Keratinocyte (primary cell): ENCODE results near the gene DPF3. TPM values are rescaled to one million over a fixed set of nuclear protein-coding genes. Genes with fewer than 3 reads are reported as not detected.

Experiments
- DNase-seq: peaks from one replicate; pipeline ENCODE4 v3.0.0-alpha.2; 2011; ENCODE audit warnings: low read depth, missing footprints, low spot score
- FAIRE-seq: peaks from 2 replicates; lab custom pipeline; 2011; peaks lifted over from hg19 to GRCh38; lab: Jason Lieb, UNC
- H2AFZ ChIP-seq: 2 replicates; pipeline ENCODE4 v1.6.0; 2012; ENCODE audit warnings: low read length, control low read depth, inconsistent platforms; ENCODE audit not compliant: control insufficient read depth
- H3K27ac ChIP-seq: 2 replicates; pipeline ENCODE4 v1.5.1; 2011; ENCODE audit warnings: low read length; ENCODE audit not compliant: control insufficient read depth, insufficient read depth
- H3K27me3 ChIP-seq: 3 replicates; pipeline ENCODE4 v1.6.0; 2011; ENCODE audit warnings: low read length; ENCODE audit not compliant: control insufficient read depth, insufficient read depth; ENCODE audit errors: extremely low read depth
- H3K36me3 ChIP-seq, 2 experiments: 2 replicates in 1 of 2; 3 replicates in 1 of 2; pipeline ENCODE4 v1.5.1; 2011; ENCODE audit warnings: low read length in 2 of 2, mild to moderate bottlenecking in 1 of 2; ENCODE audit not compliant: control insufficient read depth in 2 of 2, insufficient read depth in 2 of 2; ENCODE audit errors: extremely low read depth in 1 of 2
- H3K4me1 ChIP-seq: 3 replicates; pipeline ENCODE4 v1.5.1; 2011; ENCODE audit warnings: low read length; ENCODE audit not compliant: control insufficient read depth, insufficient read depth; ENCODE audit errors: extremely low read depth
- H3K4me2 ChIP-seq: 3 replicates; pipeline ENCODE4 v1.6.0; 2011; ENCODE audit warnings: low read depth, low read length; ENCODE audit not compliant: control insufficient read depth, insufficient read depth; ENCODE audit errors: extremely low read depth
- H3K4me3 ChIP-seq, 3 experiments: fragments of 200-600 bp in 1 of 3; sonication (generic) in 1 of 3; 2 replicates in 2 of 3; 3 replicates in 1 of 3; pipeline ENCODE4 v1.5.1; 2011 to 2016; ENCODE audit warnings: low read length in 3 of 3, mild to moderate bottlenecking in 3 of 3, control low read depth in 2 of 3, inconsistent platforms in 1 of 3, low read depth in 1 of 3, mixed read lengths in 1 of 3, mixed run types in 1 of 3, moderate library complexity in 1 of 3; ENCODE audit not compliant: control insufficient read depth in 2 of 3, insufficient read depth in 2 of 3; ENCODE audit errors: extremely low read depth in 1 of 3
- H3K79me2 ChIP-seq: 2 replicates; pipeline ENCODE4 v1.6.0; 2012; ENCODE audit warnings: low read length; ENCODE audit not compliant: control insufficient read depth, insufficient read depth
- H3K9ac ChIP-seq: 3 replicates; pipeline ENCODE4 v1.6.0; 2011; ENCODE audit warnings: low read length; ENCODE audit not compliant: control insufficient read depth, insufficient read depth; ENCODE audit errors: extremely low read depth
- H3K9me1 ChIP-seq: 3 replicates; pipeline ENCODE4 v1.6.0; 2011; ENCODE audit warnings: low read length; ENCODE audit not compliant: control insufficient read depth, insufficient read depth; ENCODE audit errors: extremely low read depth
- H3K9me3 ChIP-seq: 2 replicates; pipeline ENCODE4 v1.5.1; 2012; ENCODE audit warnings: low read depth, low read length; ENCODE audit not compliant: control insufficient read depth
- H4K20me1 ChIP-seq: 3 replicates; pipeline ENCODE4 v1.6.0; 2011; ENCODE audit warnings: low read length; ENCODE audit not compliant: control insufficient read depth, insufficient read depth; ENCODE audit errors: extremely low read depth
- EZH2 ChIP-seq: IDR thresholded peaks from one replicate; pipeline ENCODE4 v1.6.1; 2012; ENCODE audit warnings: inconsistent platforms, mild to moderate bottlenecking, low read length, moderate library complexity
- dilution Hi-C: fragments of 300-500 bp; cut with MboI; formaldehyde crosslinking; loops from one replicate; pipeline ENCODE4 v1.7.0; 2020; ENCODE audit warnings: low sequenced_read_pairs; ENCODE audit not compliant: extremely low pct_ligation_motif_present
- polyA plus RNA-seq, 5 experiments: library from polyadenylated mRNA; depleted of rRNA in 3 of 5; stranded (reverse) in 3 of 5; stranded (forward) in 1 of 5; unstranded in 1 of 5; fragments of >200 nt; gene quantifications; 1 replicate in 1 of 5; 2 replicates in 3 of 5; 3 replicates in 1 of 5; pipeline versions ENCODE4 v1.2.1 to v1.2.3, GENCODE V29; 2011 to 2012; ENCODE audit warnings: missing spikeins in 2 of 5, low read depth in 1 of 5, low replicate concordance in 1 of 5
- TF ChIP-seq, protein P1 (sequence below), 3 experiments: IDR thresholded peaks in 1 of 3; conservative IDR thresholded peaks in 1 of 3; optimal IDR thresholded peaks in 1 of 3; 2 replicates in 2 of 3; 3 replicates in 1 of 3; pipeline versions ENCODE3 to v1.5.1; 2011; ENCODE audit warnings: low read length in 3 of 3, mild to moderate bottlenecking in 3 of 3, moderate library complexity in 2 of 3, control low read depth in 1 of 3, inconsistent platforms in 1 of 3; ENCODE audit not compliant: insufficient read depth in 2 of 3; ENCODE audit errors: extremely low read depth in 1 of 3

The DPF3 gene
- polyA plus RNA-seq, 1 donor (not counting 4 experiments of a cell fraction or from before 2014, with no cell fraction given): 1.1 TPM

DNA sequence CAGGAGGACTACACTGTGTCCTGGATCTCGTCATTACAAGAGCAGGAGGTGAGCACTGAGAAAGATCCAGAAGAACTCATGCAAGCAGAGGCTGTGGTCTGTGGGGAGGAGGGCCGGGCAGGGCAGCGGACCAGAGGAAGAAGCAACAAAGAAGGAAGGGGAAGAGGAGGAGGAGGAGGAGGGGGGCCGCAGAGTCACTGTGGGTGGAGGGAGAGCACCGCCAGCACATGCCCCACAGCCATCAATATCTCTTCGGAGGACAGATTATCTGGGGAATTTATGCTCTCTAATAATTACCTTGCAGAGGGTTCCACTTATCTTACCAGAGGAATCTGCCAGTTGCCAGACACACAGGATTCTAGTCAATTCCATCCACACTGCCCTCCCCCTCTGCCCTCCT lies 105.6 kb downstream of the DPF3 start:
- peaks cover 11% of the 10 kb centered on the region for H3K27me3 ChIP-seq
- H3K4me2 ChIP-seq: no peak overlapping the region
- dilution Hi-C loops: no loop called here
- no peak overlapping the region for H2AFZ ChIP-seq
- no peaks in the 10 kb centered on the region for H3K4me1 ChIP-seq
- no peaks in the 10 kb centered on the region for H3K79me2 ChIP-seq
- TF ChIP-seq, protein P1, sequence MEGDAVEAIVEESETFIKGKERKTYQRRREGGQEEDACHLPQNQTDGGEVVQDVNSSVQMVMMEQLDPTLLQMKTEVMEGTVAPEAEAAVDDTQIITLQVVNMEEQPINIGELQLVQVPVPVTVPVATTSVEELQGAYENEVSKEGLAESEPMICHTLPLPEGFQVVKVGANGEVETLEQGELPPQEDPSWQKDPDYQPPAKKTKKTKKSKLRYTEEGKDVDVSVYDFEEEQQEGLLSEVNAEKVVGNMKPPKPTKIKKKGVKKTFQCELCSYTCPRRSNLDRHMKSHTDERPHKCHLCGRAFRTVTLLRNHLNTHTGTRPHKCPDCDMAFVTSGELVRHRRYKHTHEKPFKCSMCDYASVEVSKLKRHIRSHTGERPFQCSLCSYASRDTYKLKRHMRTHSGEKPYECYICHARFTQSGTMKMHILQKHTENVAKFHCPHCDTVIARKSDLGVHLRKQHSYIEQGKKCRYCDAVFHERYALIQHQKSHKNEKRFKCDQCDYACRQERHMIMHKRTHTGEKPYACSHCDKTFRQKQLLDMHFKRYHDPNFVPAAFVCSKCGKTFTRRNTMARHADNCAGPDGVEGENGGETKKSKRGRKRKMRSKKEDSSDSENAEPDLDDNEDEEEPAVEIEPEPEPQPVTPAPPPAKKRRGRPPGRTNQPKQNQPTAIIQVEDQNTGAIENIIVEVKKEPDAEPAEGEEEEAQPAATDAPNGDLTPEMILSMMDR (optimal IDR thresholded peaks at IDR 0.05 in 1 of 3, IDR thresholded peaks at IDR 0.05 in 1 of 3, conservative IDR thresholded peaks at IDR 0.05 in 1 of 3; ENCODE audit: extremely low read depth in 1 of 3, insufficient read depth in 2 of 3, low read length in 3 of 3): no peak
- TF ChIP-seq EZH2: no peak
- H3K9me1 ChIP-seq: no peaks in the 10 kb centered on the region
- DNase-seq: no peak
- FAIRE-seq: no peak
- no peak overlapping the region for H3K27ac ChIP-seq
- H3K9me3 ChIP-seq: no peaks in the 10 kb centered on the region
- no peaks in the 10 kb centered on the region for H4K20me1 ChIP-seq
- H3K4me3 ChIP-seq: no peak overlapping the region
- H3K36me3 ChIP-seq: no peaks in the 10 kb centered on the region
- no peak overlapping the region for H3K9ac ChIP-seq

DNA sequence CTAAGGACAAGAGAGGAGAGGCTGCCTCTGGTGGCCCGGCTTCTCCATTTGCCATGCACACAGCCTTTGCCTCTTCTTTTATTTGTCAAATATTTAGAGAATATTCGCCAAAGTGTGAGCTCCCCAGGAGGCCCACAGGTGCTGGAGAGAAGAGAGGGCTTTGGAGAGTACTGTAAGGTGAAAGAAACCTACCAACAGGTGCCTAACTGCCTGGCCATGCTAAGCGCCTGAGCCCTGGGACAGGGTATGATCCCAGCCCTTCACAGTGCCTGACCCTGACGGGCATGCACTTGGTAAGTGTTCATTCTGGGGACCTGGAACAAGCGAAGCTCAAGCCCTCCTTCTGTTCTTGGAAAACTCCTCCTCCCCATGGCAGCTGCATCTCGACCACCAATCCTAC lies 106.1 kb downstream of the DPF3 start:
- FAIRE-seq: no peak
- H3K9me1 ChIP-seq: no peaks in the 10 kb centered on the region
- no peaks in the 10 kb centered on the region for H3K79me2 ChIP-seq
- no peaks in the 10 kb centered on the region for H3K4me1 ChIP-seq
- peaks cover 11% of the 10 kb centered on the region for H3K27me3 ChIP-seq
- no peak overlapping the region for H3K9ac ChIP-seq
- no peaks in the 10 kb centered on the region for H4K20me1 ChIP-seq
- H3K4me3 ChIP-seq: no peak overlapping the region
- TF ChIP-seq EZH2: no peak
- TF ChIP-seq, protein P1 (optimal IDR thresholded peaks at IDR 0.05 in 1 of 3, IDR thresholded peaks at IDR 0.05 in 1 of 3, conservative IDR thresholded peaks at IDR 0.05 in 1 of 3; ENCODE audit: extremely low read depth in 1 of 3, insufficient read depth in 2 of 3, low read length in 3 of 3): no peak
- dilution Hi-C loops: no loop called here
- no peaks in the 10 kb centered on the region for H3K36me3 ChIP-seq
- no peaks in the 10 kb centered on the region for H3K9me3 ChIP-seq
- no peak overlapping the region for H3K4me2 ChIP-seq
- H2AFZ ChIP-seq: no peak overlapping the region
- no peak for DNase-seq
- no peak overlapping the region for H3K27ac ChIP-seq
